HepG2 (cell line): Measurements from ENCODE around the gene JKAMP. TPM values are rescaled to one million over a fixed set of nuclear protein-coding genes. Genes with fewer than 3 reads are reported as not detected.

Source experiments
- ATAC-seq: fragments of 200-7000 bp; cut with Tn5 transposase; 3 replicates; pipeline ENCODE4 v1.9.1; 2020; ENCODE audit warnings: mild to moderate bottlenecking, moderate library complexity
- BruUV-seq: library from RNA; stranded (reverse); fragments of 400-500 nt; replicated peaks from 2 replicates; lab custom pipeline; 2021; lab: Mats Ljungman, UMichigan
- CTCF ChIA-PET: fragments of 300-600 bp; formaldehyde crosslinking; extraction: SDS; loops from one replicate; lab custom pipeline; 2021; ENCODE audit warnings: low total read pairs, inconsistent platforms, low intra/inter-chr PET ratio; lab: Yijun Ruan, JAX
- POLR2A ChIA-PET: fragments of 350-600 bp; sonication (Branson Sonifier 250); formaldehyde crosslinking; loops from one replicate; lab custom pipeline; 2020; ENCODE audit warnings: antibody characterized with exemption, inconsistent platforms; lab: Yijun Ruan, JAX
- DNase-seq: peaks from one replicate; pipeline ENCODE4 v3.0.0-alpha.2; 2015; ENCODE audit warnings: low spot score
- FAIRE-seq: peaks from 3 replicates; lab custom pipeline; 2011; peaks lifted over from hg19 to GRCh38; lab: Jason Lieb, UNC
- H2AFZ ChIP-seq: one replicate; pipeline ENCODE4 v1.6.1; 2011; ENCODE audit warnings: low read length, inconsistent platforms
- H3K27ac ChIP-seq: fragments of 300-600 bp; 3 replicates; pipeline ENCODE4 v1.8.0; 2011; ENCODE audit warnings: mixed run types, mild to moderate bottlenecking, mixed read lengths, low read length, inconsistent platforms; ENCODE audit not compliant: insufficient read depth; ENCODE audit errors: extremely low read length
- H3K27me3 ChIP-seq, 2 experiments: fragments of 200-600 bp in 1 of 2; 2 replicates in 1 of 2; 3 replicates in 1 of 2; pipeline versions ENCODE4 v1.6.0 to v1.8.0; 2011; ENCODE audit warnings: low read length in 2 of 2, mild to moderate bottlenecking in 2 of 2, moderate library complexity in 2 of 2, inconsistent platforms in 1 of 2; ENCODE audit not compliant: insufficient read depth in 2 of 2, control insufficient read depth in 1 of 2
- H3K36me3 ChIP-seq, 2 experiments: fragments of 200-600 bp in 1 of 2; replicated peaks in 1 of 2; 2 replicates in 1 of 2; 3 replicates in 1 of 2; pipeline versions ENCODE4 v1.5.1 to v1.8.0; 2011; ENCODE audit warnings: low read length in 2 of 2, inconsistent platforms in 1 of 2; ENCODE audit not compliant: insufficient read depth in 2 of 2, control insufficient read depth in 1 of 2
- H3K4me1 ChIP-seq: 2 replicates; pipeline ENCODE4 v1.5.1; 2012; ENCODE audit warnings: low read length, inconsistent platforms; ENCODE audit not compliant: insufficient read depth
- H3K4me2 ChIP-seq: 2 replicates; pipeline ENCODE4 v1.6.0; 2011; ENCODE audit warnings: low read depth, low read length, inconsistent platforms
- H3K4me3 ChIP-seq, 3 experiments: fragments of 200-600 bp in 1 of 3; sonication (generic), shearing (Covaris generic) in 1 of 3; replicated peaks in 1 of 3; 2 replicates each; pipeline ENCODE4 v1.5.1; 2011 to 2016; ENCODE audit warnings: low read length in 3 of 3, inconsistent platforms in 2 of 3, low read depth in 2 of 3, mild to moderate bottlenecking in 2 of 3, control low read depth in 1 of 3, mixed read lengths in 1 of 3; ENCODE audit not compliant: insufficient read depth in 1 of 3
- H3K79me2 ChIP-seq: one replicate; pipeline ENCODE4 v1.6.1; 2011; ENCODE audit warnings: low read length, inconsistent platforms; ENCODE audit not compliant: insufficient read depth
- H3K9ac ChIP-seq: 2 replicates; pipeline ENCODE4 v1.6.0; 2011; ENCODE audit warnings: mild to moderate bottlenecking, low read depth, low read length, inconsistent platforms; ENCODE audit not compliant: insufficient read depth
- H3K9me3 ChIP-seq: 2 replicates; pipeline ENCODE4 v1.5.1; 2012; ENCODE audit warnings: mild to moderate bottlenecking, low read length
- H4K20me1 ChIP-seq: 2 replicates; pipeline ENCODE4 v1.6.0; 2011; ENCODE audit warnings: inconsistent platforms, mild to moderate bottlenecking, low read length, moderate library complexity; ENCODE audit not compliant: insufficient read depth
- FOXP4 ChIP-seq: sonication (generic); formaldehyde crosslinking; IDR thresholded peaks from 2 replicates; pipeline ENCODE4 v1.4.0; 2020; ENCODE audit warnings: missing genetic modification reagents
- HMG20B ChIP-seq: conservative IDR thresholded peaks from 2 replicates; pipeline ENCODE4 v1.6.1; 2016; ENCODE audit warnings: missing genetic modification reagents, missing compliant biosample characterization
- HMGXB4 ChIP-seq, 2 experiments: sonication (generic) in 1 of 2; formaldehyde crosslinking in 1 of 2; IDR thresholded peaks; 2 replicates each; pipeline versions ENCODE4 v1.4.0 to v1.6.1; 2018 to 2020; ENCODE audit warnings: missing genetic modification reagents in 2 of 2, borderline replicate concordance in 1 of 2, low read depth in 1 of 2, mild to moderate bottlenecking in 1 of 2, missing biosample characterization in 1 of 2
- MAFK ChIP-seq, 2 experiments: IDR thresholded peaks in 1 of 2; conservative IDR thresholded peaks in 1 of 2; 2 replicates each; pipeline ENCODE4 v1.6.1; 2011; ENCODE audit warnings: improper control_type of control experiment in 2 of 2, low read length in 2 of 2
- RAD21 ChIP-seq: fragments of 450-650 bp; formaldehyde crosslinking; IDR thresholded peaks from 2 replicates; pipeline ENCODE4 v1.5.0; 2020; ENCODE audit warnings: mild to moderate bottlenecking
- RXRB ChIP-seq: IDR thresholded peaks from 2 replicates; pipeline ENCODE4 v1.6.1; 2016; ENCODE audit warnings: borderline replicate concordance, missing genetic modification reagents, missing compliant biosample characterization
- SIN3A ChIP-seq: IDR thresholded peaks from 2 replicates; pipeline ENCODE4 v1.6.1; 2011; ENCODE audit warnings: low read depth, mild to moderate bottlenecking, control low read depth, low read length, borderline replicate concordance
- SMC3 ChIP-seq: IDR thresholded peaks from 2 replicates; pipeline ENCODE4 v1.6.1; 2011; ENCODE audit warnings: low read length, improper control_type of control experiment
- STAG1 ChIP-seq: sonication (generic); formaldehyde crosslinking; IDR thresholded peaks from 2 replicates; pipeline ENCODE4 v1.4.0; 2020; ENCODE audit warnings: missing genetic modification reagents
- XRCC5 ChIP-seq: fragments of 200-400 bp; formaldehyde crosslinking; optimal IDR thresholded peaks from 2 replicates; pipeline ENCODE3; 2017; ENCODE audit warnings: mild to moderate bottlenecking, low read length
- ZFY ChIP-seq: sonication (generic); formaldehyde crosslinking; IDR thresholded peaks from 2 replicates; pipeline ENCODE4 v1.4.0; 2020; ENCODE audit warnings: missing genetic modification reagents
- ZIK1 ChIP-seq: sonication (generic); formaldehyde crosslinking; IDR thresholded peaks from 2 replicates; pipeline ENCODE4 v1.5.0; 2020; ENCODE audit warnings: mild to moderate bottlenecking, low read depth, missing genetic modification reagents, borderline replicate concordance
- ZKSCAN8 ChIP-seq: IDR thresholded peaks from 2 replicates; pipeline ENCODE4 v1.6.1; 2016; ENCODE audit warnings: borderline replicate concordance, missing genetic modification reagents, missing compliant biosample characterization
- ZNF501 ChIP-seq: sonication (generic); formaldehyde crosslinking; IDR thresholded peaks from 2 replicates; pipeline ENCODE4 v1.5.1; 2020; ENCODE audit warnings: mild to moderate bottlenecking, moderate library complexity, missing genetic modification reagents
- WGBS: methylation state at CpG from one replicate; pipeline ENCODE4 v1.1.6; 2017; ENCODE audit warnings: low lambda C conversion rate; 5-methylcytosine and 5-hydroxymethylcytosine counted together
- in situ Hi-C: cut with HindIII; loops from 2 replicates; pipeline ENCODE4 v1.10.0; 2017; ENCODE audit warnings: low pct_unique_long_range_greater_than_20kb; ENCODE audit not compliant: extremely low pct_ligation_motif_present
- intact Hi-C: fragments of 100-400 bp; cut with micrococcal nuclease; formaldehyde crosslinking; loops from one replicate; pipeline ENCODE4 v1.10.0; 2022; ENCODE audit not compliant: unreplicated experiment
- polyA plus RNA-seq, 8 experiments: library from polyadenylated mRNA; depleted of rRNA in 3 of 8; stranded (reverse) in 7 of 8; unstranded in 1 of 8; fragments of >200 nt; fragmentation: Illumina TruSeq in 4 of 8; extraction: Trizol in 4 of 8; gene quantifications; 2 replicates each; pipeline versions ENCODE4 v1.2.1 to v1.2.3, GENCODE V29; 2011 to 2016; ENCODE audit warnings: low read depth in 4 of 8, missing spikeins in 1 of 8, mixed read lengths in 1 of 8; ENCODE audit not compliant: insufficient read depth in 1 of 8
- total RNA-seq, 5 experiments: library from RNA; depleted of rRNA; stranded (reverse); fragments of >200 nt; fragmentation: Illumina TruSeq; extraction: Trizol; gene quantifications; 2 replicates each; pipeline ENCODE4 v1.2.3, GENCODE V29; 2016; ENCODE audit warnings: low read depth in 1 of 5

Gene JKAMP
- total and polyA plus RNA-seq, 2 of the 13 experiments (the other 11 are each of a cell fraction or from before 2014, with no cell fraction given) = 56.4 to 135 TPM

DNA sequence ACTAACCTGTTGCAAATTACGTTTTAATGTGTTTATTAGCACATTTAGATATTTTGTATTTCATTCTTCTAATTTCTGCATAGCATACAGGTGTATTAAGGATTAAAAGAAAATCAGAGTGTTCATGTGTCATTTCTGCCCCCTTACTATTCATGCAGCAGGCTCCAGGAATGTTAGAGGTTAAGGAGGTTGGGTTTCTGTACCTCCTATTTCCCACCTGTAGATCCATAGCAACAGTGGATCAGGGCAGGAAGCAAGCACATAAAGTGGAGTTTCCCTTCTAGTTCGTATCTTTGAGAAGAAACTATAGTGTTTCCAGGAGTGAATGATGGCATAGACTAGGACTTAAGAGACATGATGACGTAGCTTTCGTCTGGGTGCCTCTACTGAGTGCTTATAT is 18.9 kb downstream of the JKAMP start:
- Histone ChIP-seq H3K9me3 (no peaks in the 10 kb centered on the region), H3K4me2 (no peak overlapping the region), H3K27me3 (no peaks in the 10 kb centered on the region), H3K36me3 (peaks cover 0 to 14% of the 10 kb centered on the region in 2 experiments; a peak in 2 of 5 replicates), H3K4me1 (peaks cover 12% of the 10 kb centered on the region), H3K27ac (no peak overlapping the region), H2AFZ (no peak overlapping the region), H3K4me3 (no peak overlapping the region), H3K79me2 (no peaks in the 10 kb centered on the region), H3K9ac (no peak overlapping the region), H4K20me1 (no peaks in the 10 kb centered on the region)
- FAIRE-seq (no peak), ATAC-seq (no peak), DNase-seq (no peak)
- no peak for TF ChIP-seq FOXP4 (CRISPR knock-in tag)
- TF ChIP-seq ZIK1 (CRISPR knock-in tag) = no peak
- in situ Hi-C loops (loop anchor here (10.0 to 25.0 kb wide), 2 partner anchors 82 to 684 kb away; no protein-coding TSS in a partner anchor), intact Hi-C loops (loop anchor here (10.0 kb wide), 1 partner anchor 392 kb away; no protein-coding TSS in a partner anchor)
- POLR2A ChIA-PET = no interaction called here
- WGBS = 99% methylated on average over 4 of the region's 4 CpGs
- BruUV-seq = no TSS peak
- CTCF ChIA-PET = no interaction called here

DNA sequence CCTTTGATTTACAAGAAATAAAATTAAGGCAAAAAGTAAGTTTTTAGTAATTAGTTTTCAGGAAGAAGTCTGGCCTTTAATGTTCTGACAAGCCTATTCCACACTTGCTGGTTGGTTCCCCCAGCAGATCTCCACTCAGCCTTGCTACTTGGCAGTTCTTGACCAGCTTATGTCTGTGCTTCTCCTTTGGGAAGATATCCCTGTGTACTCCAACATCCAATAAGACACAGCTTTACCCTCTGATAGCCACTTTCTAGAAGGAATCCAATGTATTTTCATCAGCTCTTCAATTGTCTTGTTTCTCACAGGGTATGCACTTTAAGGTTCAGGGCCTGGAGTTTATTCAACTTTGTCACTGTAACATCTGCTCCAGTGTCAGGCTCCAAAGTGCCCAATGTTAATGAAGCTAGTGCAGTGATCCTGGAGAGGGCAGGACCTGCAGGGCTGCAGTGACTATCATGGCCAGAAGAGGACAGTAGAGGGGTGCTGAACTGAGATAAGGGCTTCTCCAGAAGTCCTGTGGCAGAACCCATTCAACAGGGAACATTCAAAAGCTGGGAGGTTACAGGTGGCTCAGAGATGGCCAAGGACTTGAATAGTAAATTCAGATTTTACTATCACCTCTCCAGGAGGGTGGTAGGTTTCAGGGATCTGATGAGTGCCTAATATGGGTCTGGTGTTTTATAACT is 22.9 kb downstream of the JKAMP start:
- DNase-seq = peak; percentile 62
- H4K20me1 ChIP-seq = no peaks in the 10 kb centered on the region
- in situ Hi-C loops = loop anchor here (10.0 to 25.0 kb wide), 2 partner anchors 78 to 680 kb away; no protein-coding TSS in a partner anchor
- ChIA-PET POLR2A (no interaction called here), CTCF (no interaction called here)
- no peaks in the 10 kb centered on the region for H3K79me2 ChIP-seq
- H3K36me3 ChIP-seq = 0 out of 5 replicates have a peak, but pooled peaks cover 0 to 2% of the 10 kb centered on the region in 2 experiments
- peak; percentile 97 for ATAC-seq
- 0 out of 2 replicates have a peak overlapping the region, but pooled peaks have one; percentile 25 for H3K4me2 ChIP-seq
- no peak overlapping the region for H2AFZ ChIP-seq
- peaks cover 30% of the 10 kb centered on the region for H3K4me1 ChIP-seq
- BruUV-seq = no TSS peak
- no peak overlapping the region for H3K9ac ChIP-seq
- H3K4me3 ChIP-seq = no peak overlapping the region
- intact Hi-C loops = loop anchor here (1.0 to 10.0 kb wide), 2 partner anchors 69 to 388 kb away; partner anchors contain the start of gene CCDC175
- FAIRE-seq = peak; percentile 63
- no peaks in the 10 kb centered on the region for H3K9me3 ChIP-seq
- H3K27me3 ChIP-seq = no peaks in the 10 kb centered on the region
- no peak overlapping the region for H3K27ac ChIP-seq
- TF ChIP-seq HMG20B (no peak), RXRB (0 out of 2 replicates have a peak, but pooled peaks have one; percentile 13), SMC3 (peak; percentile 83), RAD21 (CRISPR knock-in tag) (peak; percentile 66), XRCC5 (peak; percentile 73), ZFY (CRISPR knock-in tag) (no peak), MAFK (conservative IDR thresholded peaks at IDR 0.05 in 1 of 2, IDR thresholded peaks at IDR 0.05 in 1 of 2; ENCODE audit: low read length in 2 of 2) (no peak), STAG1 (CRISPR knock-in tag) (peak; percentile 72), ZNF501 (CRISPR knock-in tag) (0 out of 2 replicates have a peak, but pooled peaks have one; percentile 21), SIN3A (no peak), ZKSCAN8 (no peak), HMGXB4 (CRISPR knock-in tag; IDR thresholded peaks at IDR 0.05; ENCODE audit: borderline replicate concordance in 1 of 2, low read depth in 1 of 2) (peak in 1 of 2 experiments; percentile 35; a peak in 1 of 4 replicates)
